Right atrium auricular region (tissue), 2 donors: ENCODE data around the gene WNT9A. TPM values are rescaled to one million over a fixed set of nuclear protein-coding genes. Genes with fewer than 3 reads are reported as not detected.

Source experiments
- DNase-seq: peaks from one replicate; pipeline ENCODE4 v3.0.0-alpha.2; 2019; ENCODE audit warnings: low spot score
- H3K27ac ChIP-seq, 2 donors: fragments of 200-600 bp; sonication (generic); 1 replicate in 1 of 2; 2 replicates in 1 of 2; pipeline ENCODE4 v1.5.1; 2016 to 2019
- H3K27me3 ChIP-seq, 2 donors: fragments of 200-600 bp; sonication (generic); one replicate each; pipeline versions ENCODE4 v1.5.1 to v1.6.0; 2017 to 2019
- H3K36me3 ChIP-seq: fragments of 200-600 bp; sonication (generic); one replicate; pipeline ENCODE4 v1.5.1; 2016
- H3K4me1 ChIP-seq, 2 donors: fragments of 200-600 bp; sonication (generic); one replicate each; pipeline versions ENCODE4 v1.5.1 to v1.6.0; 2017 to 2019
- H3K4me3 ChIP-seq, 2 donors: fragments of 200-600 bp; sonication (generic); 1 replicate in 1 of 2; 2 replicates in 1 of 2; pipeline ENCODE4 v1.5.1; 2017 to 2019; ENCODE audit warnings: mild to moderate bottlenecking in 1 of 2, moderate library complexity in 1 of 2
- H3K9me3 ChIP-seq, 2 donors: fragments of 200-600 bp; sonication (generic); one replicate each; pipeline ENCODE4 v1.5.1; 2019
- CTCF ChIP-seq, 2 donors: fragments of 200-600 bp; sonication (generic); IDR thresholded peaks; one replicate each; pipeline ENCODE4 v1.5.1; 2019; ENCODE audit warnings: antibody characterized with exemption in 2 of 2
- total RNA-seq, 2 donors: library from RNA; depleted of rRNA; stranded (reverse); fragments of >200 nt; gene quantifications; one replicate each; pipeline ENCODE4 v1.1.0, GENCODE V29; 2016

Gene WNT9A
- total RNA-seq, 2 donors from 2014 or later = 0.78 to 2.2 TPM

DNA sequence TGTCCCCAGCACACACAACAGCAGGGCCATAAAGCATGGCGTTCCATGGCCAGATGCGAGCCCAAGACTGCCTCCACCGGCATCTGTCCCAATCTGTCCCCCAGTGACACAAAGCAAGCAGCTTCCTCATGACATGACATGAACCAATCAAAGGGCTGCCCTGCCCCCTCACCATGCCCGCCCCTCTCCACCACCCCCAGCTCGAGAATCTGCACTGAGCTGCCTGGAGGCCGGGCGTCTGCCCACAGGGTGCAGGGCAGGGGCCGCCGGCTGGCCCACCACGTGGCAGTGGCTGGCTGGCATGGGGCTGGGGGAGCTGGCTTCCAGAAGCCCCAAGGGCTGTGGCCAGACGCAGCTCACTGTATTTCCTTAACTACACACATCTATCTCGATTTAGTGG, 27.8 kb downstream of the WNT9A start:
- no peak for DNase-seq
- H3K4me1 ChIP-seq = no peaks in the 10 kb centered on the region
- no peak for TF ChIP-seq CTCF (IDR thresholded peaks at IDR 0.05)
- H3K36me3 ChIP-seq = no peaks in the 10 kb centered on the region
- no peak overlapping the region for H3K4me3 ChIP-seq
- H3K27ac ChIP-seq = no peak overlapping the region
- H3K9me3 ChIP-seq = no peaks in the 10 kb centered on the region
- no peaks in the 10 kb centered on the region for H3K27me3 ChIP-seq

DNA sequence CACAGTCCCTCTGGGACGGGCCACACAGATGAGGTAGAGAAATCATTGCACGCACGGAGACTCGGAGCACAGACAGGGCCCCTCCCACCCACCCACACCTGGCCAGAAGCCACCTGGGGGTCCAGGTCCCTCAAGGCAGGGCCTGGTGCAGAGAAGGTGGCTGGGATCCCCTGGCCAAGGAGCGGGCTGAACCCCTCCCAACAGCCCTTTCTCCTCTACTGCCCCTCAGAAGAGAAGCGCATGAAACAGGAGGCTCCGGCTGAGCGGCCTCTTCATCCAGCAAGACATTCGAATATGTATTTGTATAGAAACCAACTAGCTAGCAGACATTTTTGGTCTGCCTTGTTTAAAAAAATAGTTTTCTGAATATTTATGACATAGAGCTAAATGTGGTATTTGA, 29.0 kb downstream of the WNT9A start:
- no peak for DNase-seq
- no peak for TF ChIP-seq CTCF (IDR thresholded peaks at IDR 0.05)
- H3K9me3 ChIP-seq = no peaks in the 10 kb centered on the region
- no peaks in the 10 kb centered on the region for H3K36me3 ChIP-seq
- no peaks in the 10 kb centered on the region for H3K4me1 ChIP-seq
- no peaks in the 10 kb centered on the region for H3K27me3 ChIP-seq
- H3K4me3 ChIP-seq = no peak overlapping the region
- H3K27ac ChIP-seq = no peak overlapping the region

- Histone ChIP-seq H3K27ac (no peak overlapping the region), H3K4me3 (no peak overlapping the region), H3K27me3 (no peaks in the 10 kb centered on the region), H3K4me1 (no peaks in the 10 kb centered on the region), H3K36me3 (no peaks in the 10 kb centered on the region), H3K9me3 (no peaks in the 10 kb centered on the region)
- no peak for DNase-seq
- no peak for TF ChIP-seq CTCF (IDR thresholded peaks at IDR 0.05)
Observed at GRCh38 chr1:227918083-227918700, 29.5 kb downstream of the WNT9A start.

DNA sequence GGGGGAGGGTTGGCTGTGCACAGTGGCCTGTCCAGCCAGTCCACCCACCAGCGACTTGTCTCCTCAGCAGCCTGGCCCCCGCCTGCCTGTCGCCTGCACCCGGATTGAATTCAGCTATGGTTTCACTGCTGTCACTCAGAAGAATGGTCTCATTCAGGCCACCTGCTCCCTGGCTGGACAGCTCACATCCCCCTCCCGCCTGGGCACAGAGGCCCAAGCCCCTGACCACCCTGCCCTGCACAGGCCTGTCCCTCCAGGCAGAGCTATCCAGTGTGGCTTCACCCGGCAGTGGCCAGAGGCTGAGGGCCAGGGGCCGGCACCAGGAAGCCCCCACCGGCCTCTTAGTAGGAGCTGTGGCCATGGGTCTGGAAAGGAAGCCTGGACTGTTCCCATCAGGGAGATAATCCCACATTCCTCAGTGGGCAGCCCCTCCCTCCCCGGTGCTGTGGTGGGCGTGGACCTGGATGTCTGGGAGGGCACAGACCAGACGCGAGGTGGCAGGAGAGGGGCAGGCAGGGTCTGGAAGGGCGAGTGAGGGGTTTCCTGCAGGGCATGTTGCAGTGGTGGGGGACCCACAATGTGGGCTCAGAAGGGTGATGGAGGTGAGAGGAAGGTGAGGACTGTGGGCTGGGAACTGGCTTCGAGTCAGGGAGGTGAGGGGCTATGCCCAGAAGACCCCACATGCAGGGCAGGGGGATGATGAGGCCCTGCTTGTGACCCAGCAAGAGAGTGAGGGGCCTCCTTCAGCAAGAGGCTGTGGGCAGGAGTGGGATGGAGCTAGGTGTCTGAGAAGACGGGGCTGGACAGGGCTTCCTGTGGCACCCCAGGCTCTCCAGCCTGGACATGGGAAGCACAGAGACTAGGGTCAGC, 30.4 kb downstream of the WNT9A start:
- Histone ChIP-seq H3K9me3 (no peaks in the 10 kb centered on the region), H3K4me1 (no peaks in the 10 kb centered on the region), H3K27me3 (no peaks in the 10 kb centered on the region), H3K36me3 (no peaks in the 10 kb centered on the region), H3K27ac (no peak overlapping the region), H3K4me3 (no peak overlapping the region)
- TF ChIP-seq CTCF (IDR thresholded peaks at IDR 0.05) = no peak
- DNase-seq = no peak

DNA sequence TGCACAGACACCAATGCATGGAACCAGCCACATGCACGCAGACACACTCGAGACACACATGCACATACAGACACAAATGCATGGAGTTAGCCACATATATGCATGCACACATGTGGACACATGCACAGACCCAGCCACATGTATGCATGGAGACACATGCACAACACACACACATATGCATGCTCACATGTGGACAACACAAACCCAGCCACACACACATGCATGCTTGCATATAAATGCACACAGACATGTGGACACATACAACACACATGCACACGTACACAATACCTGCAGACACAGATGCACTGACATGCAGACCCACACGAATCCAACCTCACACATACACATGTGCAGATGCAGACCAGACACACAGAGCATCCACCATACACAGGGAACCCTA, 31.1 kb downstream of the WNT9A start:
- no peak for DNase-seq
- no peak for TF ChIP-seq CTCF (IDR thresholded peaks at IDR 0.05)
- no peaks in the 10 kb centered on the region for H3K27me3 ChIP-seq
- no peaks in the 10 kb centered on the region for H3K9me3 ChIP-seq
- H3K4me1 ChIP-seq = no peaks in the 10 kb centered on the region
- H3K27ac ChIP-seq = no peak overlapping the region
- H3K4me3 ChIP-seq = no peak overlapping the region
- no peaks in the 10 kb centered on the region for H3K36me3 ChIP-seq
